Left lobe of liver (tissue), 2 donors: ENCODE data around the gene CAT. TPM values are rescaled to one million over a fixed set of nuclear protein-coding genes. Genes with fewer than 3 reads are reported as not detected.

ENCODE experiments used
- ATAC-seq: fragments of 200-7000 bp; cut with Tn5 transposase; one replicate; pipeline ENCODE4 v1.9.1; 2020; ENCODE audit warnings: mild to moderate bottlenecking, moderate library complexity
- DNase-seq: peaks from one replicate; pipeline ENCODE4 v3.0.0-alpha.2; 2020; ENCODE audit warnings: low spot score
- total RNA-seq: library from RNA; stranded (reverse); gene quantifications from one replicate; pipeline ENCODE4 v1.2.1, GENCODE V29; 2021
- donor health status: DM: no; HTN: no; CAD: no; lungs with moderate emphysema.
- donor health status: DM: no; HTN: yes; CAD: no.

CAT gene
- total RNA-seq, 1 donor from 2014 or later: 363 TPM

DNA sequence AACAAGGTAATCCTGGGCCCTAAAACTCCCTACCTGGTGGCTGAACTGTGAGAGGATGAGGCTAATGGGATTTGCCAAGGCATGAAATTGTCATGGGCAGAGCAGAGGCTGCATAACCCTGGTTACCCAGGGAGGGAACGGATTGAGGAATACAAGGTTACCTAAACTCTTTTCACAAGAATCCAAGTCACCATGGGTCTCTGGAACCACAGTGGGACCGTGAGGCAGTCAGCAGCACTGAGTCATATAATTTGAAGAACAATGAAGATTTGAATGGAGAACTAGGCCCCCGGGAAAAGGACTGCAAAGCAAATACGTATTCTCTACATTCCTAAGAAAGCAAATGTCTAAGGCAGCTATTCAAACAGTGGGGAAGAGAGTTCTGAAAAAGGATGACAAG lies 19.8 kb downstream of the CAT start:
- ATAC-seq (no peak), DNase-seq (no peak)

DNA sequence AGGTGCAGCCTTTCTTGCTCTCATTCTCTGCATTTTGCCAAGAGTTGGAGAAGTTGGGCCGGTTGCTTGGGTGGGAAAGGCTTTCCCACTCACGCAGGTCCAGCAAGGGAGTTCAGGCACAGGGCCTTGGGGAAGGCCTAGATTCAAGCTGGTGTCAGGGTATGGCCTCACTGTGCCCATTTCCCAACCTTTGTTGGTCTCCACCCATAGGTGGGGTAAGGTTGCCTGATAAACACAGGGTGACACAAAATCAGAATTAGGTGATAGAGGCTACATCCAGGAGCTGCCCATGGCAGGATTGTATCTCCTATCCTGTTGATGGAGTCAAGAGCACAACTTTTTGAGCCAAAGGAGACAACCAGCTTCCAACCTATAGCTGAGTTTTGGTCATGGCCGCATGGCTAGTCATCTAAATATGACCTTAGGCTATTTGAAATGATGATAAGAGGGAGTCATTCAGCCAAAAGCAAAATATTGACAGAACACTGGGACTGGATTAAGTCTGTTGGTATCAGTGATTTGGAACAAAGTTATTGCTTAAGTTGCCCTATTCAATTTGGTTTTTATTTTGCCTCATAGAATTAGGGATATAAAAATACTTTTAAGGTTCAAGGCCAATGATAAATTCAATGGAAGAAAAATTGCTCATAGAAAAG lies 20.9 kb downstream of the CAT start:
- DNase-seq (peak; percentile 73), ATAC-seq (peak; percentile 77)

DNA sequence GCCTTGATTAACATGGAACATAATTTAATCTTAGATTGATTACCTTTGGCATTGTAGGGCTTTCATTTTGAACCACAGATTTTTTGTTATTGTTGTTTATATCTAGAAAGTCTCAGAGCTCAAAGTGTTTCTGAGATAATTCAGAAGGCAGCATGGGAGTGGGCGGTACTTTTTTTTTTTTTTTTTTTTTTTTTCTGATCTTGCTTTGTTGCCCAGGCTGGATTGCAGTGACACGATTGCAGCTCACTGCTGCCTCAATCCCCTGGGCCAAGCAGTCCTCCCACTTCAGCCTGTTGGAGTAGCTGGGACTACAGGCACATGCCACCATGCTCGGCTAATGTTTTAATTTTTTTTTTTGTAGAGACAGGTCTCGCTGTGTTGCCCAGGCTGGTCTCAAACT lies 21.5 kb downstream of the CAT start:
- ATAC-seq: no peak
- no peak for DNase-seq

DNA sequence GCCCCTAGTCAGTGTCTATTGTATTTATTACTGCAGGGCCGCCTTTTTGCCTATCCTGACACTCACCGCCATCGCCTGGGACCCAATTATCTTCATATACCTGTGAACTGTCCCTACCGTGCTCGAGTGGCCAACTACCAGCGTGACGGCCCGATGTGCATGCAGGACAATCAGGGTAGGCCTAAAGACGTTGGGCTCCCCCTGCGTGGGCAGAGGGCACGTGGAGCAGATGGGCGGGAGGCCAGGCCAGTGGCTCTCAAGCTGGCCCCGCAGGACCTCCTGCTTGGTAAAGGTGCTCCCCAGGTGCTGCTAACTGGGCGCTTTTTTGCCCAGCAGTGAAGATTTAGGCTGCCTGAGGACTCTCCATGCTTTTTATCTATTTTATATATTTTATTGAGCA lies 22.5 kb downstream of the CAT start:
- no peak for DNase-seq
- ATAC-seq: peak; percentile 8

DNA sequence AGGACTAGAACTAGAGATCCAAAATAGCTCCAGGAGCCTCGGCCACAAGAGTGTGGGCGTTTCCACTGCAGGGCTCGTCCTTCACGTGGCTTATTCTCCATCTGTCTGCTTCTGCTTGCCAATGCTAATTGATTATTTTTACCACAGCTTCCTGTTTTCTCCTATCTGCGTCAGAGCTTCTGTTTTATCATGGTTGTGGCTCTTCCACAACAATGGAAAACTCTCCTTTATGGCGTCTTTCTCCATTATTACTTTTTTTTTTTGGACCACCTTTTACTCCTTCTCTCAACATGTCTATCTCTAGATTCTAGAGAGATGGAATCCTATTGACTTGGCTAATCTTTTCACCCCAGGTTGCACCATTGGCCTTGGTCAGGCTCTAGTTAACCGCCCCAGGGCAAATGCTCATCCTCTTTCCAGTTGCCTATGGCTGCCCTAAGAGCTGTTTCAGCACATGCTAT lies 25.9 kb downstream of the CAT start:
- peak; percentile 34 for ATAC-seq
- no peak for DNase-seq

DNA sequence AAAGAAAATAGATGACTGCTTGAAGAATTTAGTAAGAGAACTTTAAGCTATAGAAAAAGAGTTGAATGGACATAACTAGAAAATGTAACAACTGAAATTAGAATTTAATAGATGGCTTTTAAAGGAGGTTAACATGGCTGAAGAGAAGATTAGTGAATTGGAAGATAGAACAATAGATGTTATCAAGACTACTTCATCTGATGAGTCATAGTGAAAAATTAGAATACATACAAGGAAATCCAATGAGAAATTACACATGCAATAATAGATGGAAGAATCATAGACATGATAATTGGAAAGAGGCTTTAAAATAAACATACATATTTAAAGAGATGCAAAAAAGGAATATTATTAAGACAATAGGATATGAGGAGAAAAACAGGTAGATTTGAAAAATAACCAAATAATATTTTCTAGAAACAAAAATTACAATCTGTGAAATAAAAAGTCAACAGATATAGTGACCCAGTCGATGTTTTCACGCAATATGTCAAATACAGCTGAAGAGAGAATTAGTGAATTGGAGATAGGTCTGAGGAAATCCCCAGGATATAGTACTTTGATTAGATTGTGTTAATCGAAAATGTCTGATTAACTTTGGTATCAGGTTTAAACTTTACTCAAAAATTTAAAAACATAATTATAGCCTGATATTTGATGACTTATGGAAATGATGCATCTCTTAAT lies 28.2 kb downstream of the CAT start:
- no peak for DNase-seq
- ATAC-seq: no peak

DNA sequence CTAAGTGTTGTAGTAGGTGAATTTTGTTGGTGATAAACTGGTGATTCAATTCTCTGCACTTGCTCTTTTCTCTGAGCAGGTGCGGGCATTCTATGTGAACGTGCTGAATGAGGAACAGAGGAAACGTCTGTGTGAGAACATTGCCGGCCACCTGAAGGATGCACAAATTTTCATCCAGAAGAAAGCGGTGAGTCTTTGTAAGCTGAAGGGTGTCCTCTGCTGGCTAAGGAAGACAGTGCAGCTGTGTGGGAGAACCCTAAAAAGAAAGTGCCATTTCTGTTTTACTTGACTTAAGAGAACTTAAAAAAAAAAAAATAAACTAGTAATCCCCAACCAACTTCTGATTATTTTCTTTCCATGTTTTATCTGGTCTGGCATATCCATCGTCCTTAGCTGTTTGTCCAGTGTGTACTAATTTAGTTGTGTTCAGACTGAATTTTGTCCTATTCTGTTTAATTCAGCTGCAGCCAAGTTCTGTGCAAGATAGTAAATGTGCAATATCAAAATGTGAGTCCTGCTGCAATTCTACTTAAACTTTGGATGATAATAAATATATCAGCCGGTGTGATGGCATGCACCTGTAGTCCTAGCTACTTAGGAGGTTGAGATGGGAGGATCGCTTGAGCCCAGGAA lies 29.6 kb downstream of the CAT start:
- DNase-seq: no peak
- ATAC-seq: peak; percentile 60

DNA sequence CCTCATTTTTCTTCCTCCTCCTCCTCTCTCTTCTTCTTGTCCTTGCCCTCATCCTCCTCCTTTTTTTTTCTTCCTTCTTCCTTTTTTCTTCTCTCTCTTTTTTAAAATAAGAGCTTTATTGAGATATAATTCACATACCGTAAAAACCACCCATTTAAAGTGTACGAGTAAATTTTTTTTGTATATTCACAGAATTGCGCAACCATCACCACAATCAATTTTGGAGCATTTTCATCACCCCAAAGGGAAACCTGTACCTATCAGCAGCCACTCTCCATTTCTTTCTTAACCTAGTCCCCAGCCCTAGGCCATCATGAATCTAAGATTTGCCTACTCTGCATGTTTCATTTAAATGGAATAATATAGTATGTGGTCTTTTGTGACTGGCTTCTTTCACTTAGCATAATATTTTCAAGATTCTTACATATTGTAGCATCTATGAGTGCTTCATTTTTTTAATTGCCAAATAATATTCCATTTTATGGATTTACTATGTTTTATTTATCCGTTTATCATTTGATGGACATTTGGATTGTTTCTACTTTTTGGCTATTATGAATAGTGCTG lies 35.0 kb downstream of the CAT start:
- DNase-seq: no peak
- peak; percentile 17 for ATAC-seq

DNA sequence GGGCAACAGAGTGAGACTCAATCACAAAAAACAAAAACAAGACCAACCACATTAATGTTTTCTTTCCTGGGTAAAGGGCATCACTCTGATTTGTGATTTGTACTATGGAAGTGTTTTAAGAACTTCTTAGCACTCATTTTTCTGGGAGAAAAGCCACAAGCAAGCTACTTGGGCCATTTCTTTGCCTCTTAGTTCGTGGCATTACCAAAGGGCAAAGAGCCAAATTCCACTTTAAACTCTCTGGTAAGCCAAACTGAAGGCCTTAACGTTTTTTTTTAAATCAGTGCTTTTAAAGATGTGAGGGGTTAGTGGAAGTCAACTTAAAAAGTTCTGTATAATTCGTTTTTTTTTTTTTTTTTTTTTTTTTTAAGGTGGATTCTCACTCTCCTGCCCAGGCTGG lies 36.9 kb downstream of the CAT start:
- ATAC-seq: no peak
- no peak for DNase-seq

DNA sequence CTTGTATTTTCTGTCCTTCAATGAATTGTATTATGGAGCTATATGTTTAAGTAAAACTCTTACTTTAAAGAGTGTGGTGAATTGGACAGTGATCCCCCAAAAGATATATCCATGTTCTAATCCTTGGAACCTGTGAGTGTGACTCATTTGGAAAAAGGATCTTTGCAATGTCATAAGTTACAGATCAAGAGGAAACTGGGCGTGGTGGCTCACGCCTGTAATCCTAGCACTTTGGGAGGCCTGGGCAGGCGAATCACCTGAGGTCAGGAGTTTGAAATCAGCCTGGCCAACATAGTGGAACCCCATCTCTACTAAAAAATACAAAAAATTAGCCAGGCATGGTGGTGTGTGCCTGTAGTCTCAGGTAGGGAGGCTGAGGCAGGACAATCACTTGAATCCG lies 38.1 kb downstream of the CAT start:
- no peak for ATAC-seq
- DNase-seq: no peak

DNA sequence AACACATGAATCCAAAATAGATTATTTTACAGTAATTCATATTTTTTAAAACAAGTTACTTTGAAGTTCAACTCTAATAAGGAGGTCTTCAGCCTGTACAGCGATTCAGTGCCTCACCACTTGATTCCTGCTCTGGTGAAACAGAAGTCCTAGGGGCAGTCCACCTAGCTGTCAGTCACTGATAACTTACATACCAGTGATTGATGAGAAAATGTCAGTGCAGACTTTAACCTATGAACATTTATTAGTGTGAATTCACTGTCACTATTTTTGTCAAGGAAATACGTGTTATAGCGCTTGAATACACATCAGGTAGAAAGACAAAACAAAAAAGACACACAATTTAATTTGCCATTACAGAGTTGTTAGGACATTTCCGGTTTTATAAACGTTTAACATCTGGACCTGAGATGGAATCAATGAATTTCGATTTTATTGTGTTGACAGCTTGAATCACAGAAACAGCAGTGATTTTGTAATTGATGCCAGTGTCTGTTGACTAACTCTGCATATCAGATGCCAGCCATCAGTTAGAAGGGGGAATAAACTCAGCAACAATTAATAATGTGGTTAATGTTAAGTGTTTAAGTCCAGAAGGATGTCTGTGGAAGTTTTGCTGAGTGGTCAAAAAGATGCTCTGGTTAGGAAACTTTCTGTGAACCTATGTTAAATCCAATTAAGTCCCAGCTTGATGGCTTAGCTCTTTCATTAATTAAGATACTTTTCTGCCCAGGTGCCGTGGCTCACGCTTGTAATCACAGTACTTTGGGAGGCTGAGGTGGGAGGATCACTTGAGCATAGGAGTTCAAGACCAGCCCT lies 40.3 kb downstream of the CAT start:
- ATAC-seq: no peak
- no peak for DNase-seq

DNA sequence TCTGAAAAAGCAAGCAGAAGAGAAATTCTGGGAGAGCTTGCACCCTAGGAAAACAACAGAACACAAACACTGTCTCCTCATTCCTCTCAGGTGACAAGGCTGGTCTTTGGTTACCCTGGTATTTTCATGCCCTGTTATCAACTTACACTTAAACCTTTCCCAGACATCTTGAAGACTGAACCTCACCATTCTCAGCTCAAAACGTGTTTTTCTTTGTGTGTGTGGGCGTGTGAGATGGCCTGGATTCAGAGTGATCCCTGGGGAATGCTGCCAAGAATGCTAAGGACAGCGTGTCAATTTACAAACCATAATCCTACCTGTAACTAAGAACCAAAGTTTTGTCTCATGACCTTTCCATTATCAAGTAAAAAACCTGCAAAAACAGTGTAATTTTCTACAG lies 41.6 kb downstream of the CAT start:
- DNase-seq: no peak

DNA sequence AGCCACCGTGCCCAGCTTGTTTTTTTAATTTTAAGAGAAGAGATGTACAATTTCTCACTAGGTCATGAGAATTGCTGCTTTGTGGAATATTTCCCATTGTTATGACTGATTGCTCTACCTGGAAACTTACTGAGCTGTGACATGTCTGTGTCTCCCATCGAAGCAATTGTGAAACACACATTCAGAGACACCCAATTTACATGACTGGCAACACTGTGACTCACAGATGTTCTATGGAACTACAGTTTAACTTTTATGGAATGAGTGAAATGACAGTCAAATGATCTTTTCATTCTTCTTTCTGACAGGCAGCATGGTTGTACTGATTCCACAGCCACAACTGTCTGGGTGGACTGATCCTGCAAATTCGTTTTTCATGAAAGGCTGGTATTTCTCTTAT lies 42.6 kb downstream of the CAT start:
- DNase-seq (no peak), ATAC-seq (no peak)

More for the DNA sequence above, 41.6 kb downstream of the CAT start:
- ATAC-seq: peak; percentile 76

DNA sequence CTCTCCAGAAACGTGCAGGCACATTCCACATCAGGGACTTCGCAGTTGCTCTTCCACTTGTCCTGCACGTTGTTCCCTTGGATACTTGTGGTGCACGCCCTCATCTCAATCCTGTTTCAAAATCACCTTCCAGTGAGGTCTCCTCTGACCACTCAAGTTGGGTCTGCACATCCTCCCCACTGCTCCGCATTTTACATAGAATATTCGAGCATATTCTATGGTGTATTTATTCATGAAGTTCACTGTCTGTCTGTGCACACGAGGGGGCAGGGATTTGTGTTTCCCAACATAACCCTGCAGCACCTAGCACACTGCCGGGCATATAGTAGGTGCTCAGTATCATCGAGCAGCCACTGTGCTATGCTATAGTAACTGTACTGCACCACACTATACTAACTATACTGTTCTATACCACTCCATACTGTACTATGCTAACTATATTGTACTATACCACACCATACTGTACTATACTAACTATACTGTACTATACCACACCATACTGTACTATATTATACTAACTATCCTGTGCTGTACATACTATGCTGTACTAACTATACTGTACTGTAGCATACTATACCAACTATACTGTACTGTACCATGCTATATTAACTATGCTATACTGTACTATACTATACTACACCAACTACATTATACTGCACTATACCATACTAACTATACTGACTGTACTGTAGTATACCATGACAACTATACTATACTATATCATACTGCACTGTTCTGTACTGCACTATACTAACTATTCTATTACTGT lies 44.6 kb downstream of the CAT start:
- ATAC-seq: no peak
- DNase-seq: no peak

DNA sequence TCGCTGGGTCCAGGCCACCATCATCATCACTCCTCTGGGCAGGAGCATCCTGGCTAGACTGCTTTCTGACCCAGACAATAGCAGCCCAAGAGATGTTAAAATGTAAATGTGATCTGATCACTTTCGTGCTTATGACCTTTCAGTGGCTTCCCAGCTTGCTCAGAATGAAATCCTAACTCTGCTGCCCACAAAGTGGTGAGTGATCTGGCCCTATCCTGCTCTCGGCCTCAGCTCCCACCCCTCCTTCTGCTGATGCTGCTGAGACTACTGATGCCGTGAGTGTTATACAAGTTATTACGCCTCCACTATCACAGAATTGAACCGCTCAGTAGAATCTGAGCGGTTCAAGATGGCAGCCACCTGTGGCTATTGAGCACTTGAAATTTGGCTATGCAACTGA lies 48.7 kb downstream of the CAT start:
- DNase-seq (no peak), ATAC-seq (no peak)

DNA sequence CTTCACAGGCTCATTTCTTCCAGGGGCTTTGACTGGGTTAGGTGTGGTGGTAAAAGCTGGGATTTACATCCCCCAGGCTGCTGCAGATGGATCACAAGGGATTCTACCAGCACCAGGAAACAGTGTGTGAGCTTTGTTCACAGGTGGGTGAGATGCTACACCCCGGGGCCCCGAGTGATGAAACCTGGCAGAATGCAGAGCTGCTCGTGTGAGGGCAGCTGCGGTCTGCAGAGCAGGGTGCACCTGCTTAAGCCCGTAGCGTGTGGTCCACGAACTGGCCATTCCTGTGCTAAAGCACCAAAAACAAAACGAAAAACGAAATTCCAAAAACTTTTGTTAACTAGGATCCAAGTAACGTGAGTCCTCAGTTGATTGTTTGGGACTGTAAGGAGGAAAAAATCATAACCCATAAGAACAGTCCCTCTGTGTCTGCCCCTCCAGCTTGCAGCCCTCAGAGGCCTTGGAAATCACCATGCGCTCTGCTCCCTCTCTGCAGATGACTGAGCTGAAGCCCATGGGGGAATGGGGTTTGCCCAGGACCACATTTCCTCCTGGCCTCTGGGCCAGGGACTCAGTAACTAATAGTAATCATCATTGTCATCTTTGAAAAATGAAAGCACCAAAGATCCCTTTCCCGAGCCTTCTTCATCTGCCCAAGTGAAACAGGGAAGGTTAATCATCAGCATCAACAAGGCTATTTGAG lies 50.3 kb downstream of the CAT start:
- no peak for ATAC-seq
- DNase-seq: no peak

DNA sequence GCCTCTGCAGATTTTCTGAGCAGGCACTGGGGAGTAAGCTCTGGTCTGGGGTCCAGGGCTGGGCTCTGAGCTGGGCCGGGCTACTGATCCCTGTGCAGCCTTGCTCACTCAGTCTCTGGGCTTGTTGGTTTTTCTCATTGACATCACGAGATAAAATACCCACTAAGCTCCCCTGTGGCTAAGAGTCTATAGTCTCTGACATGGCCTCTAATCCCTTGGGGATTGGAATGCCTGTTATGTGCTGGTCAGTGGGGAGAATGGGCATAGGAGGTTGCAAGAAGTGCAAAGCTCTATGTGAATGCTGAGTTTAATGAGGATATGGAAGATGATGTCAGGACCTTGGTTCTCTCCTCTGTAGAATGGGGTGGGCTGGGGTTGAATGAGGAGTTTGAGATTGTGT lies 51.6 kb downstream of the CAT start:
- ATAC-seq (no peak), DNase-seq (no peak)

DNA sequence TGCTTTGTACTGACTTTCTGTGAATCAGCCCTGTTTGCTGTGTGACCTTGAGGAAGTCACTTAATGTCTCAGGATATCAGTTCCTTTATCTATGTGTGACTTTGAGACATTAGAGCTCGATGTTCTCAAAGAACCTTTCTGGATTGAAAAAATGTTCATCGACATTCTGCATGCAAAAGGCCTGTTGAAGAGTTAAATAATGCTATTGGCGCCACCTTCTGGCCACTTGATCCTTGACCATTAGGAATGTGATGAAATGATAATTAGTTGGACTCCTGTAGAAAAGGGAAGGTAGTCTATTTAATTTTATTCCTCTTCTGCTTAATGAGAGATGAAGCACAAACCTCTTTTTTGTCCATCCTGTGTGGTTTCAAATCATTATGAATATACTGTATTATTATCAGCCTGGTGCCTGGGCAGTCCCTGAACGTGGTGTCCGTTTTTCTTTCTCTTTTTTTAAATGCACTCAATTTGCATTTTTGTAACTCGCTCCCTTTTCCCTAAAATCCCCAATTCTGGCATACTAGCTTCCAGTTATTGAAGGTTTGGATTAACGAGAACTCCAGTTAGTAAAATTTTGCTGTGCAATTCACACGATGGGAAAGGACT lies 54.2 kb downstream of the CAT start:
- peak; percentile 75 for ATAC-seq
- DNase-seq: peak; percentile 56

DNA sequence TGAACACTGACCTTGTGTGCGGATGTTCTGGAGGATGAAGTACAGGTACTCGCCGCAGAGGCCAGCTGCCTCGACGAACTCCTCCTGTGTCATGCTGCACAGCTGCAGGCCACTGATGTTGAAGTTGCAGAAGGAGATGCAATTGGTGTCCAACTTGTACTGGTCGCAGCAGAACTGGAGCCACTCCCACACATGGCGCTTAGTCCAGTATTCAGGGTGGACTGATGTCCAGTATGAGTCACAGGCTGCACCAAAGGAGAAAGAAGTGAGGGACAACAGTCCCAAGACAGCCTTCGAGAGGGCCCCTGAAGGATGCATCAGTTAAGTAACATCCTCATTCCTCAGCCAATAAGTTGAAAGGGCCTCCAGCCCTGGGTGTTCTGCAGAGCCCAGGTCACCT lies 54.7 kb downstream of the CAT start:
- no peak for DNase-seq
- peak; percentile 32 for ATAC-seq
